Measurements from ENCODE around the gene CDK13.

Gene CDK13

DNA sequence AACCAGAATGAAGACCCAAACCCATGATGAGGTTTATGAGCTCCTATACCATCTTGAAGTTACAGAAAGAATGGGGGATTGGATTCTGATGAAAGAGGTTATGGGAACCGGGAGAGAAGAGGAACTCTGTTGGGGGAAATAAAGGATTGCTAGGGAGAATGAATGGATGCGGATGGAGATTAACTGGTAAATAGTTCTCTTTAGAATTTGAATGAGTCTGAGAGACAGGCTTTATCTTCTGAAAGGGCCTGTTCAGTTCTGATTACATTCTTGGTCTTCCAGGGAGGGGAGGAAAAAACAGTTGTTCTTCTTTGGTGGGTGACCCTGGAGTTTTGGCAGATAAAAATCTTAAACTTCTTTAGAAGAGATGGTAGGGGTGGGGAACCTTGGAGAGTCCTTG, 198.6 kb downstream of the CDK13 start:
- no peak for DNase-seq (ENCODE audit: low read depth)
- H3K4me3 ChIP-seq (ENCODE audit: low read length): no peak overlapping the region
- no peak for TF ChIP-seq CTCF (conservative IDR thresholded peaks at IDR 0.05; ENCODE audit: low read length)
